Thyroid gland (tissue), 4 donors: ENCODE data around the gene COL13A1. TPM values are rescaled to one million over a fixed set of nuclear protein-coding genes. Genes with fewer than 3 reads are reported as not detected.

Experiments used
- DNase-seq, 2 donors: peaks; one replicate each; pipeline ENCODE4 v3.0.0-alpha.2; 2019
- H3K27ac ChIP-seq, 3 donors: fragments of 200-600 bp; sonication (generic); 1 replicate in 2 of 3; 2 replicates in 1 of 3; pipeline ENCODE4 v1.5.1; 2016 to 2019; ENCODE audit warnings: mild to moderate bottlenecking in 1 of 3, moderate library complexity in 1 of 3
- H3K27me3 ChIP-seq: fragments of 200-600 bp; sonication (generic); one replicate; pipeline ENCODE4 v1.5.1; 2019
- H3K36me3 ChIP-seq, 2 donors: fragments of 200-600 bp; sonication (generic); one replicate each; pipeline ENCODE4 v1.5.1; 2016 to 2019
- H3K4me1 ChIP-seq, 2 donors: fragments of 200-600 bp; sonication (generic); one replicate each; pipeline ENCODE4 v1.5.1; 2017 to 2019
- H3K4me3 ChIP-seq, 3 donors: fragments of 200-600 bp; sonication (generic); replicated peaks in 1 of 3; 1 replicate in 2 of 3; 2 replicates in 1 of 3; pipeline ENCODE4 v1.5.1; 2016; ENCODE audit warnings: mild to moderate bottlenecking in 1 of 3
- H3K9me3 ChIP-seq: fragments of 200-600 bp; sonication (generic); one replicate; pipeline ENCODE4 v1.5.1; 2017
- CTCF ChIP-seq, 6 experiments: fragments of 200-600 bp in 3 of 6; fragments of 450-650 bp in 3 of 6; sonication (generic) in 3 of 6; IDR thresholded peaks; one replicate each; pipeline ENCODE4 v1.5.1; 2016 to 2019; ENCODE audit warnings: antibody characterized with exemption in 6 of 6, mild to moderate bottlenecking in 2 of 6, inconsistent platforms in 1 of 6, moderate library complexity in 1 of 6
- POLR2A ChIP-seq, 2 donors: fragments of 450-650 bp; IDR thresholded peaks; one replicate each; pipeline ENCODE4 v1.6.1; 2017; ENCODE audit warnings: antibody characterized with exemption in 2 of 2, mild to moderate bottlenecking in 2 of 2, moderate library complexity in 1 of 2
- WGBS, 2 donors: methylation state at CpG; one replicate each; pipeline ENCODE4 v1.1.5; 2017; 5-methylcytosine and 5-hydroxymethylcytosine counted together
- intact Hi-C: fragments of 100-400 bp; cut with DNase I; formaldehyde crosslinking; loops from one replicate; pipeline ENCODE4 v1.15.1; 2023
- total RNA-seq, 4 donors: library from RNA; depleted of rRNA; stranded (reverse); fragments of >200 nt; gene quantifications; one replicate each; pipeline ENCODE4 v1.2.3, GENCODE V29; 2016

The COL13A1 gene
- total RNA-seq, 4 donors from 2014 or later, result 0.22 to 2.4 (median 0.41) TPM

- 86% methylated on average over 7 of the region's 7 CpGs for WGBS, 2 donors
- Histone ChIP-seq H3K27me3 (no peaks in the 10 kb centered on the region), H3K9me3 (no peaks in the 10 kb centered on the region), H3K4me1 (peaks cover 14 to 19% of the 10 kb centered on the region in 2 donors), H3K4me3 (no peak overlapping the region), H3K27ac (no peak overlapping the region), H3K36me3 (no peaks in the 10 kb centered on the region)
- DNase-seq, result no peak
- no peak for TF ChIP-seq CTCF (IDR thresholded peaks at IDR 0.05)
- no peak for TF ChIP-seq POLR2A (IDR thresholded peaks at IDR 0.05)
- intact Hi-C loops, result no loop called here
These were observed 46.7 kb downstream of the COL13A1 start for GRCh38 chr10:69848454-69848853.

GRCh38 chr10:69849825-69850224 is 48.1 kb downstream of the COL13A1 start:
- no peaks in the 10 kb centered on the region for H3K9me3 ChIP-seq
- intact Hi-C loops, result no loop called here
- WGBS, 2 donors, result 84 to 97% methylated on average over 7 of the region's 7 CpGs
- peaks cover 14 to 20% of the 10 kb centered on the region in 2 donors for H3K4me1 ChIP-seq
- H3K27ac ChIP-seq, result no peak overlapping the region
- no peaks in the 10 kb centered on the region for H3K27me3 ChIP-seq
- no peaks in the 10 kb centered on the region for H3K36me3 ChIP-seq
- TF ChIP-seq CTCF (IDR thresholded peaks at IDR 0.05), result no peak
- TF ChIP-seq POLR2A (IDR thresholded peaks at IDR 0.05), result no peak
- H3K4me3 ChIP-seq, result no peak overlapping the region
- DNase-seq, result no peak

- Histone ChIP-seq H3K4me3 (no peak overlapping the region), H3K27ac (no peak overlapping the region), H3K4me1 (peaks cover 15 to 23% of the 10 kb centered on the region in 2 donors), H3K9me3 (no peaks in the 10 kb centered on the region), H3K36me3 (no peaks in the 10 kb centered on the region), H3K27me3 (no peaks in the 10 kb centered on the region)
- TF ChIP-seq POLR2A (IDR thresholded peaks at IDR 0.05), result no peak
- TF ChIP-seq CTCF (IDR thresholded peaks at IDR 0.05), result no peak
- no peak for DNase-seq
- intact Hi-C loops, result no loop called here
- 71 to 75% methylated on average over 6 of the region's 6 CpGs for WGBS, 2 donors
These were observed 48.7 kb downstream of the COL13A1 start for GRCh38 chr10:69850440-69850839.

- intact Hi-C loops, result no loop called here
- no peaks in the 10 kb centered on the region for H3K36me3 ChIP-seq
- no peak for TF ChIP-seq CTCF (IDR thresholded peaks at IDR 0.05)
- TF ChIP-seq POLR2A (IDR thresholded peaks at IDR 0.05), result no peak
- no peak overlapping the region for H3K4me3 ChIP-seq
- 84 to 100% methylated on average over 1 of the region's 1 CpG for WGBS, 2 donors
- H3K4me1 ChIP-seq, result peaks cover 10 to 21% of the 10 kb centered on the region in 2 donors
- H3K9me3 ChIP-seq, result no peaks in the 10 kb centered on the region
- no peak for DNase-seq
- H3K27ac ChIP-seq, result no peak overlapping the region
- H3K27me3 ChIP-seq, result no peaks in the 10 kb centered on the region
These were observed 49.6 kb downstream of the COL13A1 start for GRCh38 chr10:69851306-69851705.

GRCh38 chr10:69853064-69853463 is 51.4 kb downstream of the COL13A1 start:
- H3K4me3 ChIP-seq, result no peak overlapping the region
- H3K36me3 ChIP-seq, result no peaks in the 10 kb centered on the region
- intact Hi-C loops, result no loop called here
- H3K4me1 ChIP-seq, result peaks cover 18 to 28% of the 10 kb centered on the region in 2 donors
- WGBS, 2 donors, result 63 to 88% methylated on average over 7 of the region's 7 CpGs
- no peak overlapping the region for H3K27ac ChIP-seq
- DNase-seq, result no peak
- no peaks in the 10 kb centered on the region for H3K9me3 ChIP-seq
- TF ChIP-seq POLR2A (IDR thresholded peaks at IDR 0.05), result no peak
- TF ChIP-seq CTCF (IDR thresholded peaks at IDR 0.05), result no peak
- H3K27me3 ChIP-seq, result no peaks in the 10 kb centered on the region
